K562 (cell line): ENCODE data around the gene CARS2. TPM values are rescaled to one million over a fixed set of nuclear protein-coding genes. Genes with fewer than 3 reads are reported as not detected.

ENCODE experiments used
- ARNT ChIP-seq, 2 experiments: fragments of 450-650 bp; IDR thresholded peaks; 2 replicates each; pipeline ENCODE4 v1.6.1; 2016; ENCODE audit warnings: mild to moderate bottlenecking in 1 of 2
- BRCA1 ChIP-seq, 2 experiments: fragments of 450-650 bp in 1 of 2; sonication (generic) in 1 of 2; formaldehyde crosslinking in 1 of 2; IDR thresholded peaks; 2 replicates each; pipeline versions ENCODE4 v1.5.0 to v1.6.1; 2017 to 2020; ENCODE audit warnings: mild to moderate bottlenecking in 1 of 2, missing genetic modification reagents in 1 of 2
- FOXK1 ChIP-seq: sonication (generic); formaldehyde crosslinking; IDR thresholded peaks from 2 replicates; pipeline ENCODE4 v1.8.0; 2022; ENCODE audit warnings: missing genetic modification reagents, mild to moderate bottlenecking, borderline replicate concordance
- NFE2L1 ChIP-seq: fragments of 450-650 bp; IDR thresholded peaks from 2 replicates; pipeline ENCODE4 v1.6.1; 2016; ENCODE audit warnings: missing genetic modification characterization, low read depth, mild to moderate bottlenecking, missing compliant biosample characterization, moderate library complexity, borderline replicate concordance
- PCBP1 ChIP-seq: fragments of 200-400 bp; formaldehyde crosslinking; IDR thresholded peaks from 2 replicates; pipeline ENCODE4 v1.6.1; 2018; ENCODE audit warnings: mild to moderate bottlenecking, low read depth, low read length; ENCODE audit not compliant: poor library complexity, severe bottlenecking
- POLR2A ChIP-seq: fragments of 450-650 bp; conservative IDR thresholded peaks from 2 replicates; pipeline ENCODE4 v1.6.1; 2016
- ZNF395 ChIP-seq: fragments of 200-800 bp; sonication (Bioruptor generic); IDR thresholded peaks from 2 replicates; pipeline ENCODE4 v1.6.1; 2017; ENCODE audit warnings: missing genetic modification characterization, missing compliant biosample characterization
- ZNF518B ChIP-seq: fragments of 250-450 bp; sonication (Bioruptor Pico); IDR thresholded peaks from 2 replicates; pipeline ENCODE4 v1.5.0; 2021; ENCODE audit warnings: mild to moderate bottlenecking, moderate library complexity
- ZSCAN32 ChIP-seq: fragments of 450-650 bp; formaldehyde crosslinking; IDR thresholded peaks from 2 replicates; pipeline ENCODE4 v1.4.0; 2020; ENCODE audit warnings: mild to moderate bottlenecking, moderate library complexity
- polyA plus RNA-seq, 8 experiments: library from polyadenylated mRNA; depleted of rRNA in 4 of 8; stranded (reverse) in 5 of 8; unstranded in 3 of 8; fragments of >200 nt; fragmentation: Nextera tagmentation in 2 of 8; fragmentation: Illumina TruSeq in 1 of 8; extraction: Ambion mirVana in 2 of 8; extraction: Trizol in 1 of 8; gene quantifications; 2 replicates each; pipeline versions ENCODE4 v1.2.1 to v1.2.3, GENCODE V29; 2011 to 2014; ENCODE audit warnings: inconsistent platforms in 1 of 8, missing spikeins in 1 of 8
- total RNA-seq, 7 experiments: library from RNA; depleted of rRNA in 6 of 7; stranded (reverse); fragments of >200 nt in 6 of 7; fragmentation: Illumina TruSeq in 2 of 7; extraction: Trizol in 2 of 7; gene quantifications; 2 replicates each; pipeline versions ENCODE4 v1.2.1 to v1.2.3, GENCODE V29; 2011 to 2021; ENCODE audit warnings: low replicate concordance in 1 of 7

Gene CARS2
- total and polyA plus RNA-seq, 9 of the 15 experiments (the other 6 are each of a cell fraction or from before 2014, with no cell fraction given) = 1.7 to 37.4 (median 30.5) TPM

DNA sequence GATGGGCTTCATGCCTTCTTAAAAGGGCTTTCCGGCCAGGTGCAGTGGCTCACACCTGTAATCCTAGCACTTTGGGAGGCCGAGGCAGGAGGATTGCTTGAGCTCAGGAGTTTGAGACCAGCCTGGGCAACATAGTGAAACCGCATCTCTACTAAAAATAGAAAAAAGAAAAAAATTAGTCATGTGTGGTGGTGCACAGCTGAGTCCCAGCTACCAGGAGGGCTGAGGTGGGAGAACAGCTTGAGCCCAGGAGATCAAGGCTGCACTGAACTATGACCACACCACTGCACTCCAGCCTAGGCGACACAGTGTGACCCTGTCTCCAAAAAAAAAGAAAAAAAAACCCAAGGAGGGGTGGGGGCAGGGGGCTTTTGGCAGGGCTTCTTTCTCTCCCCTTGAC lies 7.2 kb downstream of the CARS2 start (continued):
- TF ChIP-seq ZNF395 (no peak), FOXK1 (no peak), PCBP1 (no peak), POLR2A (no peak), ARNT (IDR thresholded peaks at IDR 0.05) (no peak), NFE2L1 (tag) (no peak), ZNF518B (CRISPR knock-in tag) (no peak), BRCA1 (IDR thresholded peaks at IDR 0.05) (no peak), BRCA1 (CRISPR knock-in tag; IDR thresholded peaks at IDR 0.05) (no peak), ZSCAN32 (CRISPR knock-in tag) (no peak)
